ENCODE data around the gene TEP1. TPM values are rescaled to one million over a fixed set of nuclear protein-coding genes. Genes with fewer than 3 reads are reported as not detected.

Gene TEP1
- total and polyA plus RNA-seq, 2 experiments from 2014 or later = 3.0 to 8.5 TPM

- H3K9me2 ChIP-seq (ENCODE audit: insufficient read depth) = peaks cover 5% of the 10 kb centered on the region; the same call in 1 of the 2 replicates
- Mint-ChIP-seq H3K27ac (peak within 1 kb of the TSS; percentile 97), H3K36me3 (ENCODE audit: low read depth) (peaks cover 3% of the 10 kb centered on the region; the same call in 2 of the 3 replicates), H3K4me3 (peak within 1 kb of the TSS; percentile 95), H3K4me1 (peaks cover 22% of the 10 kb centered on the region), H3K27me3 (ENCODE audit: insufficient read depth, low read depth, poor library complexity) (peaks cover 15% of the 10 kb centered on the region), H3K9me3 (peaks cover 11% of the 10 kb centered on the region)
- ATAC-seq (peak; percentile 93), DNase-seq (ENCODE audit: low spot score) (peak; percentile 99)
- H3K36me3 ChIP-seq (ENCODE audit: insufficient read depth) = peaks cover 13% of the 10 kb centered on the region
- H3K4me1 ChIP-seq (ENCODE audit: insufficient read depth) = peaks cover 14% of the 10 kb centered on the region; the same call in 1 of the 2 replicates
- peaks cover 22% of the 10 kb centered on the region; the same call in 1 of the 2 replicates for H3F3A ChIP-seq (replicated peaks; ENCODE audit: low read depth)
- H3K27me3 ChIP-seq (ENCODE audit: insufficient read depth) = no peaks in the 10 kb centered on the region
- peak within 1 kb of the TSS; percentile 64 for H3K4me3 ChIP-seq
- peak within 1 kb of the TSS; percentile 91 for H3K4me2 ChIP-seq
- H2AFZ ChIP-seq = no peak within 1 kb of the TSS
- peaks cover 20% of the 10 kb centered on the region for H3K79me2 ChIP-seq (replicated peaks; ENCODE audit: insufficient read depth)
- peak within 1 kb of the TSS; percentile 53 for H3K27ac ChIP-seq (ENCODE audit: low read depth)
- H4K20me1 ChIP-seq (replicated peaks; ENCODE audit: insufficient read depth) = peaks cover 11% of the 10 kb centered on the region
- TF ChIP-seq EZH2phosphoT487 (IDR thresholded peaks at IDR 0.05; ENCODE audit: unreplicated experiment) (no peak), ZNF462 (CRISPR knock-in tag; IDR thresholded peaks at IDR 0.05) (no peak), POLR2AphosphoS5 (IDR thresholded peaks at IDR 0.05; ENCODE audit: low read depth) (peak; percentile 68), STAT1 (IDR thresholded peaks at IDR 0.05; ENCODE audit: unreplicated experiment) (no peak), CREB1 (CRISPR knock-in tag; IDR thresholded peaks at IDR 0.05; ENCODE audit: low read depth) (peak; percentile 84), ETS1 (IDR thresholded peaks at IDR 0.05) (no peak)
Measured at GRCh38 chr14:20461225-20462141, 48.2 kb upstream of the TEP1 start, which contains the start of gene PIP4P1. TSS of gene PIP4P1 (minus strand) at chr14:20461434. CDS start at chr14:20461325, 109 bp downstream.
